Central memory CD8-positive, alpha-beta T cell (primary cell): ENCODE measurements around the gene HADHB.

Source experiments
- ATAC-seq: fragments of 150-1000 bp; cut with Tn5 transposase; replicated peaks from 2 replicates; pipeline ENCODE4 v1.10.0; 2022; ENCODE audit warnings: mild to moderate bottlenecking, moderate FRiP score, moderate number of reproducible peaks; ENCODE audit not compliant: poor library complexity, severe bottlenecking; ENCODE audit errors: extremely low read depth
- DNase-seq, 2 donors: peaks; one replicate each; pipeline ENCODE4 v3.0.0; 2021; ENCODE audit warnings: low spot score in 2 of 2
- H3K27ac Mint-ChIP-seq: one replicate; pipeline ENCODE4 v1.8.0; 2022; ENCODE audit warnings: low read depth, mild to moderate bottlenecking, moderate library complexity, mixed read lengths
- H3K27me3 Mint-ChIP-seq: one replicate; pipeline ENCODE4 v1.8.0; 2022; ENCODE audit warnings: mixed read lengths
- H3K36me3 Mint-ChIP-seq: one replicate; pipeline ENCODE4 v1.8.0; 2022; ENCODE audit warnings: mild to moderate bottlenecking, moderate library complexity, mixed read lengths; ENCODE audit not compliant: insufficient read depth
- H3K4me1 Mint-ChIP-seq: one replicate; pipeline ENCODE4 v1.8.0; 2022; ENCODE audit warnings: mixed read lengths
- H3K4me3 Mint-ChIP-seq: one replicate; pipeline ENCODE4 v1.8.0; 2022; ENCODE audit warnings: mild to moderate bottlenecking, moderate library complexity, mixed read lengths
- H3K9me3 Mint-ChIP-seq: one replicate; pipeline ENCODE4 v1.8.0; 2022; ENCODE audit warnings: mixed read lengths

Gene HADHB

GRCh38 chr2:26244309-26245230, at the start of gene HADHB, which contains the start of gene HADHA:
TSS of gene HADHB (plus strand) at chr2:26244939. CDS start at chr2:26254255, 9,316 bp downstream.
TSS of gene HADHA (minus strand) at chr2:26244632. CDS start at chr2:26244596, 36 bp downstream.
- DNase-seq, result peak; percentile 82 to 84
- peak; percentile 83 for ATAC-seq
- Mint-ChIP-seq H3K4me1 (peaks cover 55% of the 10 kb centered on the region), H3K27me3 (no peaks in the 10 kb centered on the region), H3K36me3 (peaks cover 21% of the 10 kb centered on the region), H3K4me3 (peak within 1 kb of the TSS; percentile 100), H3K27ac (peak within 1 kb of the TSS; percentile 97), H3K9me3 (no peaks in the 10 kb centered on the region)

GRCh38 chr2:26195040-26195984, 49.4 kb upstream of the HADHB start:
- H3K4me1 Mint-ChIP-seq, result no peaks in the 10 kb centered on the region
- ATAC-seq (no peak), DNase-seq (no peak)
- H3K9me3 Mint-ChIP-seq, result no peaks in the 10 kb centered on the region
- no peak overlapping the region for H3K4me3 Mint-ChIP-seq
- H3K36me3 Mint-ChIP-seq, result peaks cover 52% of the 10 kb centered on the region
- H3K27ac Mint-ChIP-seq, result no peak overlapping the region
- no peaks in the 10 kb centered on the region for H3K27me3 Mint-ChIP-seq

DNA sequence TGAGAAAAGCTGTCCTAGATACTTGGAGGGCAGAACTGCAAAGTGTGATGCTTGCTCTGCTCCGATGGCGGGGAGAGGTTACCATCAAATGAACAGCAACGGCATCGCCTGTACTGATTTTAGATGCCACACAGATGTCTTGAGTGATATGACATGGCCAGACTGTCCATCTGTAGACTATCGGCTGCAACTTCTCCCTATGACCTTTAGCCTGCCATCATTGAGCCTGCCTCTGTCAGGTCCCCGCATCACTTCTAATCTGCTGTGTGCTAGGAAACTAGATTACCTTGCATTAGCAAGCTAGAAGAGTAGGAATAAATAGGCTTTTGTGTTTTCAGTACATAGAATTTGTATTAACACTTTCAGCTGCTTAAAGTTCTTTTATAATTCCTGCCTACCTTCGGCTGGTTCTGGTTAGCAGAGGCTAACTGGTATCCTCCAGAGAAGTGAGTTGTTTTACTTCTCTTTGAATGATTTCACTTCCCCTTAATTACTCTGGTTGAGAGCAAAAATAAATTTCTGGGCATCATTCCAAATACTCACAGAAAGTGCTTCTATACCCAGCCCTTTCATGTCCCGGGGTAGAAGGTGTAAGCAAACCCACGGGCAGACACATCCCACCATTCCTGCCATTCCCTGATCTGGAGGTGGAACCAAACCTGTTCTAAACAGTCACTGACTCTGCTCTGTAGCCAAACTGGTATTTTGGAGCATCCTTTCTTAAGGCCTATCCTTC, 47.9 kb upstream of the HADHB start:
- Mint-ChIP-seq H3K27ac (no peak overlapping the region), H3K27me3 (no peaks in the 10 kb centered on the region), H3K36me3 (peaks cover 55% of the 10 kb centered on the region), H3K9me3 (no peaks in the 10 kb centered on the region), H3K4me1 (no peaks in the 10 kb centered on the region), H3K4me3 (no peak overlapping the region)
- ATAC-seq (no peak), DNase-seq (no peak)

DNA sequence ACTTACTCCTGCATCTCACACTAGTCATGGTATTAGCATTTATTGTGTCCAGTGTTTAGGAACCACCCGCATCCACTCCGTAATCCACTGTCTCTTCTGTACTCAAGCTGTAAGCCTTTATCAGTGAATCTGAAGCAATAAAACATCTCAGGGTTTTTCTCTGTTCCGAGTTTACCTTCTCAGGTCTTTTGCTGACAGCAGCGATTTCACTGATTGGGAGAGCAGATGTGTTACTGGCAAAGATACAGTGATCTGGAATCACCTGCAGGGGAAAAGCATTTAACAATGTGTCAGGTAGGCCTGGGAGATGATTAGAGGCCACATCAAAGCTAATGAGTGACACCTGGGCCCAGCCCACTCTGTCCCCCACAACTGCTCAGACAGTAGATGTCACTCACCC, 47.2 kb upstream of the HADHB start:
- peaks cover 60% of the 10 kb centered on the region for H3K36me3 Mint-ChIP-seq
- no peak overlapping the region for H3K4me3 Mint-ChIP-seq
- H3K4me1 Mint-ChIP-seq, result no peaks in the 10 kb centered on the region
- no peak overlapping the region for H3K27ac Mint-ChIP-seq
- no peaks in the 10 kb centered on the region for H3K9me3 Mint-ChIP-seq
- no peak for ATAC-seq
- no peak for DNase-seq
- no peaks in the 10 kb centered on the region for H3K27me3 Mint-ChIP-seq

DNA sequence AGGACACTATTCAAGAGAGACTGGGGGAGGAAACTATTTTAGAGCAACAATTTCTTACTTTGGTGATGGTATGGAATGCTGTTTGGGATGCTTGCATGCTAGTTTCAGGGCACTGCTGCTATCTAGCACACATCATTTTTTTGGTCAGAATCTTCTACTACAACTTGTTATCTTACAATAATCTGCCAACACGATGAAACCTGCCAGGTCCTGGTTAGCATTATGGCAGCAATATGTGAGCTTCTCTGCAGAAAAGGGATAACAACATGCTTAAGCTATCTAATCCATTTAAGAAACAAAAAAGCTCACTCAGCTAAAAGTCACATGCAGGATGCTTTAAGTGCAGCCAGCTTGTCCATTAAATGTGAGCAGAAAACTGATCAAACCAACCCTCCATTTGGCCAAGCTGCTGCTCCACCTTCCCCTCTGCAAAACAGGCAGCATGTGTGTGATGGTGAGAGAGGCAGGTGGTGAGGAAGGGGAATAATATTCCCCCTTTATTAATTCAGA, 41.7 kb upstream of the HADHB start:
- Mint-ChIP-seq H3K36me3 (peaks cover 63% of the 10 kb centered on the region), H3K4me1 (no peaks in the 10 kb centered on the region), H3K9me3 (no peaks in the 10 kb centered on the region), H3K27me3 (no peaks in the 10 kb centered on the region), H3K27ac (no peak overlapping the region), H3K4me3 (no peak overlapping the region)
- no peak for ATAC-seq
- DNase-seq, result no peak

GRCh38 chr2:26203906-26204305, 40.8 kb upstream of the HADHB start:
- H3K9me3 Mint-ChIP-seq, result no peaks in the 10 kb centered on the region
- no peaks in the 10 kb centered on the region for H3K4me1 Mint-ChIP-seq
- peak overlapping the region; percentile 35 for H3K27ac Mint-ChIP-seq
- no peak overlapping the region for H3K4me3 Mint-ChIP-seq
- ATAC-seq, result no peak
- no peak for DNase-seq
- no peaks in the 10 kb centered on the region for H3K27me3 Mint-ChIP-seq
- H3K36me3 Mint-ChIP-seq, result peaks cover 62% of the 10 kb centered on the region

- Mint-ChIP-seq H3K36me3 (peaks cover 68% of the 10 kb centered on the region), H3K4me3 (no peak overlapping the region), H3K27ac (no peak overlapping the region), H3K27me3 (no peaks in the 10 kb centered on the region), H3K9me3 (no peaks in the 10 kb centered on the region), H3K4me1 (peaks cover 6% of the 10 kb centered on the region)
- DNase-seq (no peak), ATAC-seq (no peak)
These were observed 32.7 kb upstream of the HADHB start for GRCh38 chr2:26212011-26212410.

GRCh38 chr2:26214759-26215158, 30.0 kb upstream of the HADHB start:
- Mint-ChIP-seq H3K9me3 (no peaks in the 10 kb centered on the region), H3K27ac (no peak overlapping the region), H3K36me3 (peaks cover 59% of the 10 kb centered on the region), H3K4me3 (no peak overlapping the region), H3K27me3 (no peaks in the 10 kb centered on the region), H3K4me1 (peaks cover 10% of the 10 kb centered on the region)
- DNase-seq (no peak), ATAC-seq (no peak)

DNA sequence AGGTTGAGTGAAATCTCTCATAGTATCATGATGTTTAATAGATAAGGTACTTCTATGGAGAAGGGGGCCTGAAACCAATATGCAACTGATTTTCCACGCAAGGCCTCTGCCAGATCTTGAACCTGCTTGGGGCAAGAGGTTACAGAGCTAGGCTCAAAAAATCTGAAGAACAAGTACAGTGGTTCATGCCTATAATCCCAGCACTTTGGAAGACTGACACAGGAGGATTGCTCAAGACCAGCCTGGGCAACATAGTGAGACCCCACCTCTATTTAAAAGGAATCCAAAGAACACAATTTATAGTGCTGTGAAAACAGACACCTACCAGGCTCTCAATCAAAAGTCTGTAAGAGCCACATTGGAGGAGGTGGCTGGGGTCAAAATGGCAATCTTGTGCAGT, 28.9 kb upstream of the HADHB start:
- Mint-ChIP-seq H3K27me3 (no peaks in the 10 kb centered on the region), H3K36me3 (peaks cover 55% of the 10 kb centered on the region), H3K27ac (no peak overlapping the region), H3K4me3 (no peak overlapping the region), H3K9me3 (no peaks in the 10 kb centered on the region), H3K4me1 (peaks cover 15% of the 10 kb centered on the region)
- ATAC-seq (no peak), DNase-seq (no peak)

- no peaks in the 10 kb centered on the region for H3K9me3 Mint-ChIP-seq
- no peak for DNase-seq
- no peak overlapping the region for H3K27ac Mint-ChIP-seq
- peaks cover 15% of the 10 kb centered on the region for H3K4me1 Mint-ChIP-seq
- no peaks in the 10 kb centered on the region for H3K27me3 Mint-ChIP-seq
- ATAC-seq, result no peak
- no peak overlapping the region for H3K4me3 Mint-ChIP-seq
- peaks cover 48% of the 10 kb centered on the region for H3K36me3 Mint-ChIP-seq
These were observed 28.2 kb upstream of the HADHB start for GRCh38 chr2:26216587-26216986.

- Mint-ChIP-seq H3K4me1 (peaks cover 15% of the 10 kb centered on the region), H3K27ac (no peak overlapping the region), H3K4me3 (no peak overlapping the region), H3K36me3 (peaks cover 40% of the 10 kb centered on the region), H3K9me3 (no peaks in the 10 kb centered on the region), H3K27me3 (no peaks in the 10 kb centered on the region)
- ATAC-seq (no peak), DNase-seq (no peak)
These were observed 27.0 kb upstream of the HADHB start for GRCh38 chr2:26217720-26218119.

GRCh38 chr2:26223018-26223417, 21.7 kb upstream of the HADHB start:
- H3K9me3 Mint-ChIP-seq, result no peaks in the 10 kb centered on the region
- no peak for ATAC-seq
- no peak for DNase-seq
- no peaks in the 10 kb centered on the region for H3K27me3 Mint-ChIP-seq
- peaks cover 27% of the 10 kb centered on the region for H3K36me3 Mint-ChIP-seq
- H3K4me1 Mint-ChIP-seq, result peaks cover 9% of the 10 kb centered on the region
- no peak overlapping the region for H3K4me3 Mint-ChIP-seq
- no peak overlapping the region for H3K27ac Mint-ChIP-seq
